Measurements from ENCODE around the gene ARHGDIB. TPM values are rescaled to one million over a fixed set of nuclear protein-coding genes. Genes with fewer than 3 reads are reported as not detected.
A peak's percentile ranks its signal among the peaks of the same experiment; 100 is the strongest.

ARHGDIB gene
- total and polyA plus RNA-seq, 10 of the 15 experiments (the other 5 are each of a cell fraction or from before 2014, with no cell fraction given) = 796 to 2,849 (median 1,346) TPM

DNA sequence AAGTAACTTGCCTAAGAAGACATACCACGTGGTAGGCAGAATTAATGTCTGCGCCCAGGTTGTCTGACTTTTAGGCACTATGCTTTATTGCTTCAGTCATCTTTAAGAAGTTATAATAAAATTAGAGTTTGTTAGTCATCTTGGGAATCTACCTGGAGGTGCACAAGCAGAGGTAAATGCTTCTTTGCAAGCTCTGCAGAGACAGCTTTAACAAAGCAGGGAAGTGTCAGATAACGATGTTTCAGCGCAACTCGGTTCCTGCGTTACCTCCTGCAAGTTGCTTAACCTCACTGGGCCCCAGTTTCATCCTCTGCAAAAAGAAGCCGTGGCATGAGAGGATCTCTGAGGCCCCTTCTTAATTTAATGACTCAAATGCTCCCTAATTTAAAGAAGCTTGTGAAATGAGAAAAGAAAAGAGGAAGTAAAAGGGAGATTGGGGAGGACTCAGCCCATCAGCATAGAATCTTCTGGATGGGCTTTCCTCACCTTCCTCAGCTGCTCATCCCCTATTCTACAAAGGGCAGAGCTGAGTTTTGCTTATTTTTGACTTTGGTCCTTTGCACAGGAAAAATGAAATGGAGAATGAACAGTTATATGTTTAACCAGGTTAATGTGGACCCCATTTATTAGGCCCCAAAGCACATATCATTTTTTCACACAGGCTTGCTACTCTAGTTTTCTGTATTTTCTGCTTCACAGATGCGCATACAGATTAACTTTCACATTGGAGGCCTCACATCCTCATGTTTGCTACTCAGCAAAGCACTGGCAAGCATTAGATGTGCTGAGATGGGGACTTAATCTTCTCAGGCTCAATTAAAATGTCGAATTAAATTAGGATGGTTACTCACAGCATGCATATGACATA, 5.1 kb downstream of the ARHGDIB start (continued):
- TF ChIP-seq, protein P1, sequence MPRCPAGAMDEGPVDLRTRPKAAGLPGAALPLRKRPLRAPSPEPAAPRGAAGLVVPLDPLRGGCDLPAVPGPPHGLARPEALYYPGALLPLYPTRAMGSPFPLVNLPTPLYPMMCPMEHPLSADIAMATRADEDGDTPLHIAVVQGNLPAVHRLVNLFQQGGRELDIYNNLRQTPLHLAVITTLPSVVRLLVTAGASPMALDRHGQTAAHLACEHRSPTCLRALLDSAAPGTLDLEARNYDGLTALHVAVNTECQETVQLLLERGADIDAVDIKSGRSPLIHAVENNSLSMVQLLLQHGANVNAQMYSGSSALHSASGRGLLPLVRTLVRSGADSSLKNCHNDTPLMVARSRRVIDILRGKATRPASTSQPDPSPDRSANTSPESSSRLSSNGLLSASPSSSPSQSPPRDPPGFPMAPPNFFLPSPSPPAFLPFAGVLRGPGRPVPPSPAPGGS (IDR thresholded peaks at IDR 0.05; ENCODE audit: borderline replicate concordance, insufficient read depth, low read depth, low read length, poor library complexity, severe bottlenecking) = peak; percentile 23
- no peak for TF ChIP-seq CBFB (IDR thresholded peaks at IDR 0.05; ENCODE audit: low read depth)
- TF ChIP-seq, protein P2, sequence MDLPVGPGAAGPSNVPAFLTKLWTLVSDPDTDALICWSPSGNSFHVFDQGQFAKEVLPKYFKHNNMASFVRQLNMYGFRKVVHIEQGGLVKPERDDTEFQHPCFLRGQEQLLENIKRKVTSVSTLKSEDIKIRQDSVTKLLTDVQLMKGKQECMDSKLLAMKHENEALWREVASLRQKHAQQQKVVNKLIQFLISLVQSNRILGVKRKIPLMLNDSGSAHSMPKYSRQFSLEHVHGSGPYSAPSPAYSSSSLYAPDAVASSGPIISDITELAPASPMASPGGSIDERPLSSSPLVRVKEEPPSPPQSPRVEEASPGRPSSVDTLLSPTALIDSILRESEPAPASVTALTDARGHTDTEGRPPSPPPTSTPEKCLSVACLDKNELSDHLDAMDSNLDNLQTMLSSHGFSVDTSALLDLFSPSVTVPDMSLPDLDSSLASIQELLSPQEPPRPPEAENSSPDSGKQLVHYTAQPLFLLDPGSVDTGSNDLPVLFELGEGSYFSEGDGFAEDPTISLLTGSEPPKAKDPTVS (IDR thresholded peaks at IDR 0.05; ENCODE audit: low read depth, low read length) = peak; percentile 91
- peak; percentile 98 for TF ChIP-seq SMARCA5 (IDR thresholded peaks at IDR 0.05)
- TF ChIP-seq CEBPB (IDR thresholded peaks at IDR 0.05; ENCODE audit: borderline replicate concordance in 1 of 2, low read depth in 2 of 2, low read length in 2 of 2) = 0 out of 4 replicates have a peak, but pooled peaks of 1 of the 2 experiments have one; percentile 22
- TF ChIP-seq, protein P3, sequence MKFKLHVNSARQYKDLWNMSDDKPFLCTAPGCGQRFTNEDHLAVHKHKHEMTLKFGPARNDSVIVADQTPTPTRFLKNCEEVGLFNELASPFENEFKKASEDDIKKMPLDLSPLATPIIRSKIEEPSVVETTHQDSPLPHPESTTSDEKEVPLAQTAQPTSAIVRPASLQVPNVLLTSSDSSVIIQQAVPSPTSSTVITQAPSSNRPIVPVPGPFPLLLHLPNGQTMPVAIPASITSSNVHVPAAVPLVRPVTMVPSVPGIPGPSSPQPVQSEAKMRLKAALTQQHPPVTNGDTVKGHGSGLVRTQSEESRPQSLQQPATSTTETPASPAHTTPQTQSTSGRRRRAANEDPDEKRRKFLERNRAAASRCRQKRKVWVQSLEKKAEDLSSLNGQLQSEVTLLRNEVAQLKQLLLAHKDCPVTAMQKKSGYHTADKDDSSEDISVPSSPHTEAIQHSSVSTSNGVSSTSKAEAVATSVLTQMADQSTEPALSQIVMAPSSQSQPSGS (IDR thresholded peaks at IDR 0.05; ENCODE audit: low read length) = peak; percentile 51
- no peak for TF ChIP-seq FOXM1 (IDR thresholded peaks at IDR 0.05; ENCODE audit: low read depth, low read length)
- peak; percentile 76 for TF ChIP-seq BCL11A (IDR thresholded peaks at IDR 0.05; ENCODE audit: low read depth, low read length)
- peak; percentile 38 for TF ChIP-seq MEF2B (IDR thresholded peaks at IDR 0.05; ENCODE audit: partially characterized antibody, poor library complexity, severe bottlenecking)
- TF ChIP-seq, protein P4, sequence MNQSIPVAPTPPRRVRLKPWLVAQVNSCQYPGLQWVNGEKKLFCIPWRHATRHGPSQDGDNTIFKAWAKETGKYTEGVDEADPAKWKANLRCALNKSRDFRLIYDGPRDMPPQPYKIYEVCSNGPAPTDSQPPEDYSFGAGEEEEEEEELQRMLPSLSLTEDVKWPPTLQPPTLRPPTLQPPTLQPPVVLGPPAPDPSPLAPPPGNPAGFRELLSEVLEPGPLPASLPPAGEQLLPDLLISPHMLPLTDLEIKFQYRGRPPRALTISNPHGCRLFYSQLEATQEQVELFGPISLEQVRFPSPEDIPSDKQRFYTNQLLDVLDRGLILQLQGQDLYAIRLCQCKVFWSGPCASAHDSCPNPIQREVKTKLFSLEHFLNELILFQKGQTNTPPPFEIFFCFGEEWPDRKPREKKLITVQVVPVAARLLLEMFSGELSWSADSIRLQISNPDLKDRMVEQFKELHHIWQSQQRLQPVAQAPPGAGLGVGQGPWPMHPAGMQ (IDR thresholded peaks at IDR 0.05; ENCODE audit: borderline replicate concordance) = no peak
- TF ChIP-seq POLR2AphosphoS5 (IDR thresholded peaks at IDR 0.05; ENCODE audit: low read length) = peak; percentile 13; the same call in 1 of the 2 replicates
- no peak for TF ChIP-seq YBX1 (IDR thresholded peaks at IDR 0.05)
- no peak for TF ChIP-seq TCF12 (IDR thresholded peaks at IDR 0.05; ENCODE audit: low read depth, low read length)
- no peak for TF ChIP-seq MYC (IDR thresholded peaks at IDR 0.05; ENCODE audit: insufficient read depth, insufficient read length, insufficient replicate concordance, low read length, severe bottlenecking)
- TF ChIP-seq ZNF384 (IDR thresholded peaks at IDR 0.05; ENCODE audit: borderline replicate concordance, low read depth, low read length) = no peak
- TF ChIP-seq SMAD5 (IDR thresholded peaks at IDR 0.05; ENCODE audit: low read depth) = no peak
- no peak; the same call in 1 of the 2 replicates for TF ChIP-seq CHD2 (IDR thresholded peaks at IDR 0.05; ENCODE audit: borderline replicate concordance, low read depth, low read length)
- TF ChIP-seq, protein P5, sequence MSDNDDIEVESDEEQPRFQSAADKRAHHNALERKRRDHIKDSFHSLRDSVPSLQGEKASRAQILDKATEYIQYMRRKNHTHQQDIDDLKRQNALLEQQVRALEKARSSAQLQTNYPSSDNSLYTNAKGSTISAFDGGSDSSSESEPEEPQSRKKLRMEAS (IDR thresholded peaks at IDR 0.05; ENCODE audit: low read depth, low read length) = peak; percentile 36; the same call in 1 of the 2 replicates
- no peak for TF ChIP-seq BMI1 (IDR thresholded peaks at IDR 0.05; ENCODE audit: borderline replicate concordance)

All from GM12878 (cell line).